ENCODE data around the gene PLEKHA1.

The PLEKHA1 gene

GRCh38 chr10:122342293-122343134 lies 32.0 kb upstream of the PLEKHA1 start:
- Mint-ChIP-seq H3K9me3 (ENCODE audit: low read depth) (no peaks in the 10 kb centered on the region), H3K27me3 (no peaks in the 10 kb centered on the region), H3K36me3 (no peaks in the 10 kb centered on the region), H3K27ac (no peak overlapping the region), H3K4me1 (ENCODE audit: low read depth) (peaks cover 6% of the 10 kb centered on the region), H3K4me3 (no peak overlapping the region)

GRCh38 chr10:122343135-122343800 lies 31.2 kb upstream of the PLEKHA1 start:
- Mint-ChIP-seq H3K9me3 (ENCODE audit: low read depth) (no peaks in the 10 kb centered on the region), H3K27me3 (no peaks in the 10 kb centered on the region), H3K27ac (no peak overlapping the region), H3K4me1 (ENCODE audit: low read depth) (peaks cover 6% of the 10 kb centered on the region), H3K36me3 (no peaks in the 10 kb centered on the region), H3K4me3 (no peak overlapping the region)

GRCh38 chr10:122343936-122344335 lies 30.6 kb upstream of the PLEKHA1 start:
- no peaks in the 10 kb centered on the region for H3K9me3 Mint-ChIP-seq (ENCODE audit: low read depth)

GRCh38 chr10:122344741-122345258 lies 29.7 kb upstream of the PLEKHA1 start:
- peaks cover 5% of the 10 kb centered on the region for H3K9me3 Mint-ChIP-seq (ENCODE audit: low read depth)
- no peak overlapping the region for H3K4me3 Mint-ChIP-seq
- no peaks in the 10 kb centered on the region for H3K36me3 Mint-ChIP-seq
- H3K27me3 Mint-ChIP-seq = no peaks in the 10 kb centered on the region
- peaks cover 6% of the 10 kb centered on the region for H3K4me1 Mint-ChIP-seq (ENCODE audit: low read depth)
- no peak overlapping the region for H3K27ac Mint-ChIP-seq

More at GRCh38 chr10:122343936-122344335, 30.6 kb upstream of the PLEKHA1 start:
- H3K36me3 Mint-ChIP-seq = no peaks in the 10 kb centered on the region
- H3K4me3 Mint-ChIP-seq = no peak overlapping the region
- no peaks in the 10 kb centered on the region for H3K27me3 Mint-ChIP-seq
- peaks cover 6% of the 10 kb centered on the region for H3K4me1 Mint-ChIP-seq (ENCODE audit: low read depth)
- H3K27ac Mint-ChIP-seq = no peak overlapping the region

GRCh38 chr10:122346326-122346950 lies 28.1 kb upstream of the PLEKHA1 start:
- Mint-ChIP-seq H3K4me1 (ENCODE audit: low read depth) (peaks cover 6% of the 10 kb centered on the region), H3K27me3 (no peaks in the 10 kb centered on the region), H3K36me3 (no peaks in the 10 kb centered on the region), H3K27ac (no peak overlapping the region), H3K9me3 (ENCODE audit: low read depth) (peaks cover 5% of the 10 kb centered on the region), H3K4me3 (no peak overlapping the region)

- Mint-ChIP-seq H3K36me3 (no peaks in the 10 kb centered on the region), H3K4me1 (ENCODE audit: low read depth) (peaks cover 6% of the 10 kb centered on the region), H3K27me3 (no peaks in the 10 kb centered on the region), H3K4me3 (no peak overlapping the region), H3K9me3 (ENCODE audit: low read depth) (peaks cover 5% of the 10 kb centered on the region), H3K27ac (no peak overlapping the region)
Observed at GRCh38 chr10:122347170-122347841, 27.2 kb upstream of the PLEKHA1 start.

- no peak overlapping the region for H3K4me3 Mint-ChIP-seq
- peaks cover 3% of the 10 kb centered on the region for H3K4me1 Mint-ChIP-seq (ENCODE audit: low read depth)
- H3K27ac Mint-ChIP-seq = no peak overlapping the region
- H3K27me3 Mint-ChIP-seq = no peaks in the 10 kb centered on the region
- H3K36me3 Mint-ChIP-seq = no peaks in the 10 kb centered on the region
- H3K9me3 Mint-ChIP-seq (ENCODE audit: low read depth) = peaks cover 5% of the 10 kb centered on the region
Observed at GRCh38 chr10:122348512-122348911, 26.0 kb upstream of the PLEKHA1 start.

- no peak overlapping the region for H3K27ac Mint-ChIP-seq
Observed at GRCh38 chr10:122348935-122349361, 25.6 kb upstream of the PLEKHA1 start.

GRCh38 chr10:122349758-122350369 lies 24.6 kb upstream of the PLEKHA1 start:
- H3K4me1 Mint-ChIP-seq (ENCODE audit: low read depth) = no peaks in the 10 kb centered on the region
- no peak overlapping the region for H3K27ac Mint-ChIP-seq
- no peak overlapping the region for H3K4me3 Mint-ChIP-seq
- H3K27me3 Mint-ChIP-seq = no peaks in the 10 kb centered on the region
- peaks cover 5% of the 10 kb centered on the region for H3K9me3 Mint-ChIP-seq (ENCODE audit: low read depth)
- H3K36me3 Mint-ChIP-seq = no peaks in the 10 kb centered on the region

More at GRCh38 chr10:122348935-122349361, 25.6 kb upstream of the PLEKHA1 start:
- H3K27me3 Mint-ChIP-seq = no peaks in the 10 kb centered on the region
- peaks cover 5% of the 10 kb centered on the region for H3K9me3 Mint-ChIP-seq (ENCODE audit: low read depth)
- H3K4me3 Mint-ChIP-seq = no peak overlapping the region
- H3K4me1 Mint-ChIP-seq (ENCODE audit: low read depth) = peaks cover 3% of the 10 kb centered on the region
- no peaks in the 10 kb centered on the region for H3K36me3 Mint-ChIP-seq

- no peaks in the 10 kb centered on the region for H3K4me1 Mint-ChIP-seq (ENCODE audit: low read depth)
- no peak overlapping the region for H3K4me3 Mint-ChIP-seq
- no peaks in the 10 kb centered on the region for H3K27me3 Mint-ChIP-seq
- H3K9me3 Mint-ChIP-seq (ENCODE audit: low read depth) = peaks cover 5% of the 10 kb centered on the region
- no peak overlapping the region for H3K27ac Mint-ChIP-seq
- no peaks in the 10 kb centered on the region for H3K36me3 Mint-ChIP-seq
Observed at GRCh38 chr10:122350893-122351292, 23.6 kb upstream of the PLEKHA1 start.

GRCh38 chr10:122352817-122353525 lies 21.5 kb upstream of the PLEKHA1 start:
- Mint-ChIP-seq H3K27me3 (no peaks in the 10 kb centered on the region), H3K9me3 (ENCODE audit: low read depth) (peaks cover 5% of the 10 kb centered on the region), H3K4me3 (no peak overlapping the region), H3K4me1 (ENCODE audit: low read depth) (no peaks in the 10 kb centered on the region), H3K36me3 (no peaks in the 10 kb centered on the region), H3K27ac (no peak overlapping the region)

GRCh38 chr10:122354383-122354782 lies 20.1 kb upstream of the PLEKHA1 start:
- Mint-ChIP-seq H3K4me1 (ENCODE audit: low read depth) (no peaks in the 10 kb centered on the region), H3K4me3 (no peak overlapping the region), H3K36me3 (peaks cover 4% of the 10 kb centered on the region), H3K9me3 (ENCODE audit: low read depth) (peaks cover 14% of the 10 kb centered on the region), H3K27me3 (no peaks in the 10 kb centered on the region), H3K27ac (no peak overlapping the region)

GRCh38 chr10:122357685-122358084 lies 16.8 kb upstream of the PLEKHA1 start:
- Mint-ChIP-seq H3K4me3 (no peak overlapping the region), H3K27ac (no peak overlapping the region), H3K9me3 (ENCODE audit: low read depth) (peaks cover 10% of the 10 kb centered on the region), H3K4me1 (ENCODE audit: low read depth) (no peaks in the 10 kb centered on the region), H3K36me3 (peaks cover 4% of the 10 kb centered on the region), H3K27me3 (no peaks in the 10 kb centered on the region)

- H3K4me1 Mint-ChIP-seq (ENCODE audit: low read depth) = peaks cover 2% of the 10 kb centered on the region
- H3K27ac Mint-ChIP-seq = no peak overlapping the region
- H3K36me3 Mint-ChIP-seq = peaks cover 4% of the 10 kb centered on the region
- no peaks in the 10 kb centered on the region for H3K27me3 Mint-ChIP-seq
- no peak overlapping the region for H3K4me3 Mint-ChIP-seq
- peaks cover 10% of the 10 kb centered on the region for H3K9me3 Mint-ChIP-seq (ENCODE audit: low read depth)
Observed at GRCh38 chr10:122359621-122360020, 14.9 kb upstream of the PLEKHA1 start.
